ENCODE measurements around the gene HSPG2. TPM values are rescaled to one million over a fixed set of nuclear protein-coding genes. Genes with fewer than 3 reads are reported as not detected.

HSPG2 gene
- total and polyA plus RNA-seq, 2 of the 8 experiments (the other 6 are each of a cell fraction or from before 2014, with no cell fraction given), result 17.8 to 111 TPM

DNA sequence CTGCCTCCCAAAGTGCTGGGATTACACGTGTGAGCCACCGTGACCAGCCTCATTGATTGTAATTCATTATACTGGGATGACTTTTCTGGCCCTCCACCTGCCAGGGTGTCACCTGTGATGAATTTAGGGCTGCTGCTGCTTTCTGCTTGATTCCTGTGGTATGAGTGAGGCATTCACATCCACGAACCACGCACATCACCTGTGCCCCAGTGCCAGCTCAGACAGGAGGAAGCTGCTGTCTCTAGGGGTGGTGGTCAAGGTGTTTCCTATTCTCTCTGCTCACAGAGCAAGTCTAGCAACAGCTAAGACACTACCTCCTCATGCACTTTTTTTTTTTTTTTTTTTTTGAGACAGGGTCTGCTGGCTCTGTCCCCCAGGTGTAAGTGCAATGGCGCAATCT, 137.4 kb downstream of the HSPG2 start:
- no peaks in the 10 kb centered on the region for H3K79me1 ChIP-seq (ENCODE audit: low read depth, low read length)
- no peak for TF ChIP-seq POU5F1 (IDR thresholded peaks at IDR 0.05; ENCODE audit: low read depth, low read length)
- TF ChIP-seq RNF2 (IDR thresholded peaks at IDR 0.05; ENCODE audit: borderline replicate concordance, low read depth, low read length, missing control alignments, poor library complexity, severe bottlenecking), result no peak
- no peak for TF ChIP-seq TAF7 (optimal IDR thresholded peaks at IDR 0.05; ENCODE audit: borderline replicate concordance, low read depth, low read length)
- no peak for TF ChIP-seq MAFK (IDR thresholded peaks at IDR 0.05; ENCODE audit: low read depth, low read length)
- no peak for TF ChIP-seq CBX5 (IDR thresholded peaks at IDR 0.05; ENCODE audit: low read depth, low read length)
- TF ChIP-seq JUN (IDR thresholded peaks at IDR 0.05; ENCODE audit: low read depth, low read length), result no peak
- H3K27me3 ChIP-seq (replicated peaks in 1 of 4; ENCODE audit: control insufficient read depth in 3 of 4, extremely low read depth in 1 of 4, insufficient read depth in 3 of 4, low read length in 3 of 4), result no peaks in the 10 kb centered on the region
- CTCF ChIA-PET (ENCODE audit: partially characterized antibody), result interaction anchor here (0.6 to 1.6 kb wide), 3 partner anchors 13 to 823 kb away, joined by 3 to 6 read pairs (median 3); no protein-coding TSS in a partner anchor
- no peaks in the 10 kb centered on the region for H3K79me2 ChIP-seq (ENCODE audit: control insufficient read depth in 1 of 2, insufficient read depth in 2 of 2, low read length in 2 of 2)
- no peak overlapping the region for H3K23ac ChIP-seq (ENCODE audit: insufficient read length)
- H4K8ac ChIP-seq (ENCODE audit: extremely low read depth, insufficient read depth, low read length), result no peak overlapping the region
- no peaks in the 10 kb centered on the region for H4K20me1 ChIP-seq (replicated peaks in 1 of 2; ENCODE audit: control insufficient read depth in 1 of 2, insufficient read depth in 2 of 2, low read length in 2 of 2)
- no peak overlapping the region for H2BK120ac ChIP-seq (replicated peaks; ENCODE audit: low read depth, low read length)
- DNase-seq (ENCODE audit: low read depth in 1 of 2, low spot score in 2 of 2) (no peak), FAIRE-seq (no peak)
- H4K5ac ChIP-seq (ENCODE audit: insufficient read length, low read depth, low read length), result no peak overlapping the region
- no peaks in the 10 kb centered on the region for H3K23me2 ChIP-seq (ENCODE audit: low read depth, low read length)
- H3K27ac ChIP-seq (ENCODE audit: low read depth, low read length), result no peak overlapping the region
- no peaks in the 10 kb centered on the region for H3K4me1 ChIP-seq (replicated peaks in 1 of 4; ENCODE audit: control insufficient read depth in 3 of 4, insufficient read depth in 4 of 4, low read length in 3 of 4)
- no peak overlapping the region for H2BK20ac ChIP-seq (ENCODE audit: low read length)
- H3K14ac ChIP-seq (ENCODE audit: insufficient read length), result no peak overlapping the region
- H3K9ac ChIP-seq (replicated peaks in 1 of 4; ENCODE audit: extremely low read depth in 1 of 4, low read depth in 3 of 4, low read length in 3 of 4), result no peak overlapping the region
- H3K4ac ChIP-seq (replicated peaks; ENCODE audit: insufficient read length, low read depth, low read length), result no peak overlapping the region
- no peak overlapping the region for H3K56ac ChIP-seq (replicated peaks; ENCODE audit: insufficient read length, low read depth, low read length)
- H2BK5ac ChIP-seq (ENCODE audit: low read depth, low read length), result no peak overlapping the region
- H2AFZ ChIP-seq (ENCODE audit: low read length), result no peak overlapping the region
- no peaks in the 10 kb centered on the region for H3K9me3 ChIP-seq (ENCODE audit: insufficient read depth in 2 of 2, low read depth in 1 of 2, low read length in 1 of 2)
- H3K36me3 ChIP-seq (ENCODE audit: control insufficient read depth in 2 of 4, insufficient read depth in 4 of 4, low read length in 3 of 4), result no peaks in the 10 kb centered on the region
- no peak overlapping the region for H4K91ac ChIP-seq (replicated peaks; ENCODE audit: insufficient read length, low read length)
- no peak overlapping the region for H2AK5ac ChIP-seq (ENCODE audit: low read depth, low read length)
- 0 out of 2 replicates have a peak overlapping the region, but pooled peaks have one; percentile 46 for H2BK15ac ChIP-seq (ENCODE audit: low read length)
- no peak overlapping the region for H3K4me3 ChIP-seq (ENCODE audit: extremely low read depth in 1 of 4, insufficient read depth in 2 of 4, low read depth in 3 of 4, low read length in 4 of 4)
- H2BK12ac ChIP-seq (ENCODE audit: low read depth, low read length), result no peak overlapping the region
- WGBS, 2 experiments (ENCODE audit: extremely low coverage in 1 of 2, insufficient coverage in 1 of 2, insufficient read length in 1 of 2, insufficient replicate concordance in 2 of 2, low coverage in 1 of 2, low lambda C conversion rate in 2 of 2, missing lambda C conversion rate in 1 of 2), result 88% methylated on average over 5 of the region's 5 CpGs; no CpG with 5 or more reads in 1 of the 2 experiments
- H3K18ac ChIP-seq (ENCODE audit: extremely low read depth, low read length), result no peak overlapping the region
- POLR2A ChIA-PET (ENCODE audit: partially characterized antibody), result interaction anchor here (1.5 kb wide), 1 partner anchor 17 kb away, joined by 5 read pairs; the partner anchor contains the start of gene USP48
- H3K4me2 ChIP-seq (ENCODE audit: insufficient read depth in 1 of 2, low read depth in 2 of 2, low read length in 2 of 2), result no peak overlapping the region
